NCI-H82 (cell line): ENCODE measurements around the gene CASP10.

ENCODE experiments used
- DNase-seq: peaks from one replicate; lab custom pipeline; 2025; lab: John Stamatoyannopoulos, UW

CASP10 gene

DNA sequence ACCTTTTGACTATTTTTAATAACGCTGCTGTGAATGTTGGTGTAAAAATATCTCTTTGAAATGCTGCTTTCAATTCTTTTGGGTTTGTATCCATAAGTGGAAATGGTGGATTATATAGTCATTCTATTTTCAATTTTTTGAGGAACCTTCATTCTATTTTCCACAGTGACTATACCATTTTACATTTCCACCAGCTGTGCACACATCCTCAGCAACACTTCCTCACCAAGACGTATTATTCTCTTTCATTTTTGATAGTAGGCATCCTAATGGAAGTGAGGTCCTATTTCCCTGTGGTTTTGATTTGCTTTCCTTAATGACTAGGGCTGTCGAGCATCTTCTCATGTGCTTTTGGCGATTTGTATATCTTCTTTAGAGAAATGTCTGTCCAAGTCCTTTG lies 14.8 kb downstream of the CASP10 start:
- no peak for DNase-seq

- DNase-seq = no peak
These were observed 16.9 kb downstream of the CASP10 start for GRCh38 chr2:201199847-201200246.

- DNase-seq = peak; percentile 69
These were observed 17.4 kb downstream of the CASP10 start for GRCh38 chr2:201200345-201200744.

DNA sequence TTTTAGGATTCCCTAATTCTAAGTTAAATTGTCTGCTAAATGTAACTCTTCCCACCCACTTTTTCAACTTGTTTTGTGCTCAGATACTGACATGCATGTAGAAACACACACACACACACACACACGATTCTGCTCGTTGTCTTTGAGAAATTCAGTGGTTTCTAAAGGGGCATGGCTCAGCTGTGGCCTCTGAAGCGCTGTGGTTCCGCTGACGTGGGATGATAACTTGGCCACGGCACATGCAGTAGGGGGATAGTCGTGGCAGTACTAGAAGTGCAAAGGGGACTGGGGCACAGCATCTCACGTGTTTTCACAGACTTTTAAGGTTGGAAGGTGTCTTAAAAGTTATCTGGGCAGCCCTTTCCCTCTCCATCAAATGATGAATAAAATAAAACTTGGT lies 18.4 kb downstream of the CASP10 start:
- no peak for DNase-seq

GRCh38 chr2:201203916-201204654 lies 21.1 kb downstream of the CASP10 start:
- no peak for DNase-seq

GRCh38 chr2:201204655-201205514 lies 21.9 kb downstream of the CASP10 start:
- no peak for DNase-seq

- DNase-seq = no peak
These were observed 22.5 kb downstream of the CASP10 start for GRCh38 chr2:201205515-201205849.

GRCh38 chr2:201208563-201209252 lies 25.8 kb downstream of the CASP10 start:
- no peak for DNase-seq

GRCh38 chr2:201215963-201216362 lies 33.0 kb downstream of the CASP10 start:
- DNase-seq = no peak

- no peak for DNase-seq
These were observed 34.0 kb downstream of the CASP10 start for GRCh38 chr2:201216918-201217317.

GRCh38 chr2:201218780-201219179 lies 35.8 kb downstream of the CASP10 start:
- DNase-seq = no peak

DNA sequence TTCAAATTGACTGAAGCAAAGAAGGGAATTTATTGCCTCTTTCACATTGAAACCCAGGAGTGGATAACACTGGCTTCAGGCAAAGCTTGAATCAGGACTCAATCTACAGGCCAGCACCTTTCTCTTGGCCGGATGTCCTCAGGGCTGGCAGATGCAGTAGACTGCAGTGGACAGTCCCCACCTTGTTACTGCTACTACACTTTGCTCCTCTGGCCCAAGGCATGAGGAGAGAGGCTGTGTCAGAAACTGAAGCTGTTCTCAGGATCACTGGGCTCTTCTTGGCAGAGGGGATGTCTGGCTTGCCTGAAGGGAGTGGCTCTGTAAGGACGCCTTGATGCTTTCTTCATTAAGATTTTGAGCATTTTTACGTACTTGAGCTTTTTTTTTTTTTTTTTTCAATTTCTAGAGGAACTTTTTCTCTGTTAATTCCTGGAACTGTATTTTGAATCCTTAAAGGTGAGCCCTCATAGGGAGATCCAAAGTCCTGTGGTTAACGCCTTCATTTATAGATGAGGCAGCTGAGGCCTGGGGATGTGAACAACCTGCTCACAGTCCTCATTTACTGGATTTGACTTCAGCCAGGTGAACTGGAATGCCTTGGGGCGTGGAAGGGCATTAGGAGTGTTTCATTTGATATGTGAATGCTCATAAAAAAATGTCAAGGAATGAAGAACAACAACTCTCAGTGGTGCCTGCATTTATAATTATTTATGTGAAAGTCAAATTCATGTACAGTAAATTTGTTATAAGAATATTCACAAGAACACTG lies 36.6 kb downstream of the CASP10 start:
- DNase-seq = no peak

DNA sequence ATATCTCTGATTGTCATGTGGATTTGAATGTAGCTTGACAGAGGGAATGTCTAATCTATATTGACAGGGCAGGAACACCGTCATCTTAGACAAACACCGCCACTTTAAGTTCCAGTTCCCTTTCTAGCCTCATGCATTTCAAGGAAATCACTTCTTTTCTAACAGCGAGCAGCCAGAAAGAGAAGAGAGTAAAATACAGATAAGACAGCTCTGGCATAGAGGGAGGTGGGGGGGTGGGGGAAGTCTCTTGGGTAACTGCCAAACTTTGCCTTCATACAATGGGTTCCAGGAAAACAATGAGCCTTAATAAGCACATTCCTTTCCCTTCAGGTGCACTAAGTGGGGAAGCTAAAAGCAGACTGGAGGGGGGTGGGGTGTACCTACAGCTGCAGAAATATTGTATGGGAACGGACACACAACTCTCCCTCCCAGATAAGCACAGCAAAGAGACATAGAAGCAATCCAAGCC lies 37.2 kb downstream of the CASP10 start:
- DNase-seq = no peak

DNA sequence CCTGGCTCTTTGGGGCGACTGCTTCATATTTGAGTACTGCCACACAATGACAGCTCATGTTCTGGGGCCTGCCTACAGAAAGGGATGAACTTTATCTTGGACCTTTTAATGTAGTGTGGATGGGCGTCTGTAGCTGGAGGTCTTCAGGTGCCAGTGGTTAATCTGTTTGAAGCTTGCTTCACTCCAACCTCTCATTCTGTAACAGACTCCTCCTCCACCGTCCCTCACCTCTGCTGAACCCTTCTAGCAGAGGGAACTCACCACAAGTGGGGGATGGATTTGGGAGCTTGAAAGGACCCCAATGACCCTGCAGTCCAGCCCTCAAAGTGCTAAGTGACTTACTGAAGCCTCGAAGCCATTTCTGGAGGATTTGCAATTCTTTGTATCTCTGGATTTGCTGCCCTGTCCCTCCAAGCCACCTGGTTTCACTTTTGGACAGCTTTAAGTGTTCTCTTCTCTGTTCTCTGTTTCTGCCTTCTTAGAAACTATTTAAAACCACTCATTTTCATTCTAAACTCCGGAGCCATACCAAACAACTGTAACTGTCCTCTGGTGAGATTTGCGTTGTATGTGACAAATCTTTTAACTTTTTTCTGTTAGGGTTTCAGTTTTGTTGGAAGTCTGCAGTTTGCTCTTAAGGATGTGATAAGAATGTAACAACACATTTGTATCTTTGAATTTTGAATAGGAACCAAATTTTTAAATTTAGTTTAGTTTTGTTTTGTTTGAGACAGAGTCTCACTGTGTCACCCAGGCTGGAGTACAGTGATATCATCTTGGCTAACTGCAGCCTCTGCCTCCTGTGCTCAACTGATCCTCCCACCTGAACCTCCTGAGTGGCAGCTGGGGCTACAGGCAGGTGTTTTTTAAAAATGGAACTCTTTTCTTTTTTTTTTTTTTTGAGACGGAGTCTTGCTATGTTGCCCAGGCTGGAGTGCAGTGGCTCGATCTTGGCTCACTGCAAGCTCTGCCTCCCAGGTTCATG lies 40.4 kb downstream of the CASP10 start:
- DNase-seq = no peak

GRCh38 chr2:201228271-201228911 lies 45.5 kb downstream of the CASP10 start:
- DNase-seq = no peak

GRCh38 chr2:201228912-201229290 lies 46.0 kb downstream of the CASP10 start:
- DNase-seq = no peak

GRCh38 chr2:201231781-201232466 lies 49.0 kb downstream of the CASP10 start:
- peak; percentile 92 for DNase-seq

DNA sequence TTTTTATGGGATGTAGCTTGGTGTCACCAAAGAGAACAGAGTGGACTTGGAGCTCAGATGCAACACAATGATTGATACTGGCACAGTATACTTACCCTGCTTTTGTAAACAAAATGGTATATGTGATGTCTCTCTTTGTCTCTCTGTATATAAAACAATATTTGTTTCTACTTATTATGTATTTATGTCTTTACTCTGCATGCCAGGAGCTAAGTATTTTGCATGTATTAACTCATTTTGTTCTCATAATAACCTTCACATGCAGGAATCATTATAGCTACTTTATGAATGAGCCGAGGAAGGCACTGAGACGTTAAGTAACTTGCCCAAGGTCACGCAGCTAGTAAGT lies 49.5 kb downstream of the CASP10 start:
- no peak for DNase-seq

DNA sequence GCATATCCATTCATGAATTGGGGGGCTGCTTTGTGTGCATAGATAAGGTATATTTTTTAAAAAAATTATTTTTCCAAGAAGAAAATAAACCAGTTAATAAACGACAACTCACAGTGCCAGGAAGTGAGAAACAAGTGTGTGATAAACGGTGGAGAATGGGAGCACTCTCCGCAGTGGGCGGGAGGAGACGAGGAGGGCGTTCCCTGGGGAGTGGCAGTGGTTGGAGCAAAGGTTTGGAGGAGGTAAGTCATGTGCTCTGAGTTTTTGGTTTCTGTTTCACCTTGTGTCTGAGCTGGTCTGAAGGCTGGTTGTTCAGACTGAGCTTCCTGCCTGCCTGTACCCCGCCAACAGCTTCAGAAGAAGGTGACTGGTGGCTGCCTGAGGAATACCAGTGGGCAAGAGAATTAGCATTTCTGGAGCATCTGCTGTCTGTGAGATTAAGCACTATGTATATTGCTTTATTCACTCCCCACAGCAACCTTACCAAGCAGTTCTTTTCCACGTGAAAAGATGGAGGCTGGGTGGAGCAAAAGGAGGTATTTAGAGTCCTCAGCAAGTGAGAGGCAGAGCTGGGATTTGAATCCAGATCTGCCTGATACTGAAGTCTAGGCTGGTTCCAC lies 50.4 kb downstream of the CASP10 start:
- DNase-seq = peak; percentile 42
